ENCODE measurements around the gene C1orf21.

Gene C1orf21

DNA sequence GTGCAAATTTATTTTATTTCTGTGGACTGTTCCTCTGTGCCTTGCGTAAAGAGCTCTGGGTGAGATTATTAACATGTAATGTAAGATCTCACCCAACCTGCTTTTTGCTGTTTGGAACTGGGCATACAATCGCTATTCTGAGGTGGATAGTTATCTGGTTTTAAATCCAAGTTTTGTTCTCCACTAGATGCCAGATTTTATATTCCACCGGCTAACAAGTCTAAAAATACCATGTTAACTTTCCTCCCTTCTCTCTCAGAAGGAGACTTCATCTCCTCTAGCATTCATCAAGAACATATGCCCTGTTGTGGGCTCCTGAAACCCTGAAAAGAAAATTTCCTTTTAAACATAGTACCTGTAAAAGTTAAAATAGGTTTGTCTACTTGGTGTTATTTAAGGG lies 56.4 kb downstream of the C1orf21 start:
- no peak for DNase-seq (ENCODE audit: low read depth in 2 of 3, low spot score in 2 of 3)

DNA sequence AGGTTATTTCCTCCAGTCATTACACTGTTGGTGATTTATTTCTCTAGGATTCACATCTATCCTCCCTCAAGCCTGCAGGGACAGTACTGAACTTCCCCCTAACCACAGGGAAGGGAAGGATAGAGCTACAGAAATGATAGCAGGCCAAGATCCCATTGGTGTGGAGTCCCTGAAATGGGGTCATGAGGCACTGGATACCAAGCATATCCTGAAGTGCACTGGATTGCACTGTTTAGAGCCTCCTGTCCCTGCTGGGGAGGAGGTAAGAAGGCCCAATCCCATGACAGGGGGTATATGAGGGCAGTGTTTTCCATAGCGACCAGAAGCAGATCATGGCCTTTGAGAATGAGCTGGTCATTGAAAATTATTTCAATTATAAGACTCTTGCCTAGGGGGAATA lies 56.8 kb downstream of the C1orf21 start:
- DNase-seq (ENCODE audit: low read depth in 2 of 3, low spot score in 2 of 3) = no peak

DNA sequence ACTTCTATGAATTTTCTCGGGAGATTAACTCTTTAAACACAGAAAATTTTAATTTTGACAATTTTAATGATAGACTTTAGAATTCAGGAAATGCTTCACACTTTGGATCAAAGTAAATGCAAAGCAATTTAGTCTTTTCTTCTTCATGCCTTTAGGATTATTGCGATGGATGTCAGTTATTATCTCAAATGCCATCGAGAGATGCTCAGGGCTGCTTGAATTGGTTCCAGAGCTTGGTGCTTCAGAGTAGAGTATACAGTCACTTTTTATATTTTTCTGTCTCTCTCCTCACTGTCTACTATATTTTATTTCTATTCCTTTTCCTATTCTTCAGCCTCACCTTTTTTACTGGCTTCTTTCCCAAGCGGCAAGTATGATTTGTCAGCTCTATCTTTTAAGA lies 59.2 kb downstream of the C1orf21 start:
- DNase-seq (ENCODE audit: low read depth in 2 of 3, low spot score in 2 of 3) = no peak

DNA sequence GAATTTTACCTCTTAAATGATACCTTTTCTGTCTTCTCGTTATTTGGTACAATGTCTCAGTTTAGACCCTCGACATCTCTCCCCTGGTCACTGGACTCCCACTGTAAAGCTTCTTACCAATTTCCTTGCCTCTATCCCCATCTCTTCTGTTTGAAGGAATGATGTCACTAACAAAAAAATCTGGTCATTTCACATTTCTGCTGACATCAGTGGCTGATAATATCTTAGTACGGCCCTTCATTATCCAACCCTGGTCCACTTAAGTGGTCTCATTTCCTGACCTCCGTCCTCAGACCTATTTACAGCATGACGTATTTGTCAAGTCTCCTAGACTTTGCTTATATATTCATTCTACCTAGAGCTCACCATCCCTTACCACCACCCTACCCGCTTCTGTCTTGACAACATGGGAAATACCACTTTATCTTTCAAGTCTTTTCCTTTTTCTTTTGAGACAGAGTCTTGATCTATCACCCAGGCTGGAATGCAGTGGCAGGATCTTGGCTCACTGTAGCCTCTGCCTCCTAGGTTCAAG lies 60.9 kb downstream of the C1orf21 start:
- DNase-seq (ENCODE audit: low read depth in 2 of 3, low spot score in 2 of 3) = no peak

DNA sequence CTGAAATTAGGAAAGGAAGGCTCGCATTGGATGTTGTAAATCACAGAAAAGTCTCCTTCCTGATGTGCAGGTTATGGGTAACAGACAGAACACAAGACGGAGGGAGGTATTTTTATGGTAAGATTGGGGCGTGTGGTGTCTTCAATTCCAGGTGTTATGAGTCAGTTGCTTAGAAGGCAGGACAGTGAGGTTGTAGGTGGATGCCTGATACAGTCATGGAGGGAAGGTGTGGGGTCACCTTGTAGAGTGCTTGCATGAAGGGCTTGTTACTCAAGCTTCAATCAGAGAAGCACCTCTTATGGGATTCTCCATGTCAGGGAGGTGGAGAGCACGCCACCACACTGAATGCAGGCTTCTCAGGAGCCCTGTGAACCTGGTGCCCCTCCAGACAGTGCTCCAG lies 63.1 kb downstream of the C1orf21 start:
- DNase-seq (ENCODE audit: low read depth in 2 of 3, low spot score in 2 of 3) = no peak

DNA sequence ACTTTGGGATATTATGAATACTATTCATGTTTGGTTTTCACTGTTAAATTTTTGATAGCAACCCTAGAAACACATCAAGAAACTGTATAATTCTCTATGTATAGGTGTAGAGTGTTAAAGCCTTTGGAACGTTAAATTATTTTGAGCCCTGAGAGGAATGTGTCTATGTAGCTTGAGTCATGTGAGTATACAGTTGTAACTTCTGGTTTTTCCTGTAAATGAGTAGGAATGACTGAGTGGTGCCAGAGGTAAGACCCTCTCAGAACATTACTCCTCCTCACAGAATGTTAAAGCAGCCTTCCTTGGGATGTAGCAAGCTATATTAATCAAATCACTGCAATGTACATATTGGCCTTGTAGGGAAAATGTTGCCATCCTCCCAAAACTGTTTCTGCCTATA lies 69.0 kb downstream of the C1orf21 start:
- DNase-seq (ENCODE audit: low read depth in 2 of 3, low spot score in 2 of 3) = no peak

DNA sequence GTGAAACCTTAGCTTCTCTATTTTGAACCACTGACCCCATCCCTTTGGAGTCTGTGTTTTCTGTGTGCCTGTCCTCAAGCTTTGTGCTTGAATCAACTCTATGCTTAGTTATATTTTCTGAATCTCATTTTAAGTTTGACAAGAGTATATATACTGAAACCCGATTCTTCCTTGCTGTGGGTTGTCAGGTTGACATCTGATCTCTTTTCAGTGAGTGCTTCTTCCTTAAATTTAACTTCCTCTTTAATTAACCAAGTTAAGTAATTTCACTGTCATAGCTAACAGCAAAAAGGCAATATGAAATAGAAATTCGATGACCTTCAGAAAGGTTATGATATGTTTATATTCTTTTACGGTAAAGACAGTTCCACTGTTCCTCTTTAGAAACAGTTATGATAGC lies 69.4 kb downstream of the C1orf21 start:
- no peak for DNase-seq (ENCODE audit: low read depth in 2 of 3, low spot score in 2 of 3)

DNA sequence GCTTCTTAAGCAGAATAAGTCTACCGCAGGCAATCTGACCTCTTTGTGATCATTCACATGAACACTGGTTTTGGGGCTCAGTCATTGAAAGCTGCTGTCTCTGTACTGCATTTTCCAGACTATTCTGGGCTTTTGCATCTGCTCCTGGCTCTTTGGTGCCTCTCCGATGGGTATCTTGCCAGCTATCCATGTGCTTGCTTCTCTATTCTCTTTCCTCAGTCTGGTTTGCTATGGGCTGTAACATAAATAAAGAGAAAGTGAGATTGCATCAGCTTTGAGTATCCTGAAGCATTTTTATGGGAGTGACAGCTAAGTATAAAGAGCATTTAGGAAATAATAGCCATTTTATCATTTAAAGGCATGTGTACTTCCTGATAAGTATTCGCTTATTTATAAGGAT lies 70.7 kb downstream of the C1orf21 start:
- DNase-seq (ENCODE audit: low read depth in 2 of 3, low spot score in 2 of 3) = no peak

DNA sequence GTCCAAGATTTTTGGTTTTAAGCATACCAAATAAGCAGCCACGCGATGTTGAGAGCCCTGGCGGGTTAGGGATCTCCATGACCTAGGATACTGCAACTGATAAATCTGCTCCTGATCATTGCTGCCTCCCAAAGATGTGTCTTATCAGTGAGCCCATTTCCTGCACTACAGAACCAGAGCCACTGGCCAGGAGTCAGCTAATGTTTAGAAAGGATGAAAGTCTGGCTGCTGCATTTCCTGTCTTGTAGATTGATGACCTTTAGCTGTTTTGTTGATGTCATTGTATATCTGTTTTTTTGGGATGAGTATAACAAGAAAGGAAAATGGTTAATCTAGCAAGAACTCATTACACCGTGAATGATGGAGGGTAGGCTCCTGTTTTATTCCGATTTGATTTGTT lies 74.5 kb downstream of the C1orf21 start:
- no peak for DNase-seq (ENCODE audit: low read depth in 2 of 3, low spot score in 2 of 3)

DNA sequence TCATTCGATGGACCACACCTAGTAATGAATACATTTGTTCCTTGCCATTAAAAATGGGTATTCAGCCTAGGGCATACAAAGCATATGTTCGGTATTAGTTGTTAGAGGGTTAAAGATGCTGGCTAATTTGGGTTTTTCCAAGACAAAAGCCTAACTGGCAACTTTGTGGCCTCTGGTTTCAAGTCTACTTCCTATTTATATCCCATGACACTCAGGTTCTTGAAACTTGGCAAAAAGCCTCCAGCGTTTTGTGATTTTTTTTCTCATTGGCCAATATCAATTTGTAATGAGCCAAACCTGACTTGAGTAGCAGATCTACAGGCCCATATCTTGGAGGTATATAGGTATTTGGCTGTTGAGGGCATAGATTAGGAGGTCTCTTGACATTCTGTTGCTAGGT lies 75.3 kb downstream of the C1orf21 start:
- no peak for DNase-seq (ENCODE audit: low read depth in 2 of 3, low spot score in 2 of 3)

DNA sequence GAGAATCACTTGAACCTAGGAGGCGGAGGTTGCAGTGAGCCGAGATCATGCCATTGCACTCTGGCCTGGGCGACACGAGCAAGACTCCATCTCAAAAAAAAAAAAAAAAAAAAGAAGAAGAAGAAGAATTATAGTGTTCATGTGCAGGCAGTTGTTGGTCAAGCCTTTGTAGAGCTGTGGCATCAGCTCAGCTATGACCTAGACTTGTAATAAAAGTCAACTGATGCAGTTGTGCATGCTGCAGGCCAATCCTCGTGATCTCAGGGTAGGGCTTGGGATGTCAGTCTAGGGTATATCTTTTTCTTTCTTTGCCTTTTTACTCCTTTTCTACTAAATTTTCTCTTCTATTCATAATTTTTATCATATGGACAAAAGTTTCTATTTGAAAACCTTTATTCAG lies 76.2 kb downstream of the C1orf21 start:
- no peak for DNase-seq (ENCODE audit: low read depth in 2 of 3, low spot score in 2 of 3)

DNA sequence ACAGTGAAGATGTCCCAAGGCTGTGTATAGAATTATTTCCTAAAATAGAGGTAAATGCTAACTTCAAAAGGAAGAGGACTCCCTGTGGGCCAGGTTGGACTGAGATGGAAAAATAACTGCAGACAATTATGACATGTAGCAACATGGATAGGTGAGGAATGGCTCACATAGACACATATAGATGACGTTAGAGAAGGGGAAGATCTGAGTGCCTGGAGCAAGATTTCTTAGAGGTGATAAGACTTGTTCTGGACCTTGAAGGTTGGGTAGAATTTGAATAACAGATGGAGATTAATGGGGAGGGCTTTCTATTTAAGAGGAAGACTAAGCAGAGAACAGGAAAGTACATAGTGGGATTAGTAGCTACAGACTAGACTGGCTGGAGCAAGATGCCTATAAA lies 76.9 kb downstream of the C1orf21 start:
- no peak for DNase-seq (ENCODE audit: low read depth in 2 of 3, low spot score in 2 of 3)

DNA sequence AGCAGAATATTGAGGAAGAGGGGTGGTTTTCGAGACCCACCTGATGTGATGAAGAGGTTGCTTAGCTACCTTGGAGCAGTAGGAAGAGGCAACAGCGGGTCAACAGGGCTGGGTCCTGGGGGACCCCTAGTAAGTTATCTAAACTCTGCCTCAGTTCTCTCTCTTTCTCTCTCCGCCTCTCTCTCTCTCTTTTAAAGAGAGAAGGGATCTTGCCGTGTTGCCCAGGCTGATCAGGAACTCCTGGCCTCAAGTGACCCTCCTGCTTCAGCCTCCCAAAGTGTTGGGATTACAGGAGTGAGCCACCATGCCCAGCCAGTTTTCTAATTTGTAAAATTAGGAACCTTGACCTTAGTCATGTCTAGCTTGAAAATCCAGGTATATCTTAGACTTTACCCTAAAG lies 77.9 kb downstream of the C1orf21 start:
- no peak for DNase-seq (ENCODE audit: low read depth in 2 of 3, low spot score in 2 of 3)

DNA sequence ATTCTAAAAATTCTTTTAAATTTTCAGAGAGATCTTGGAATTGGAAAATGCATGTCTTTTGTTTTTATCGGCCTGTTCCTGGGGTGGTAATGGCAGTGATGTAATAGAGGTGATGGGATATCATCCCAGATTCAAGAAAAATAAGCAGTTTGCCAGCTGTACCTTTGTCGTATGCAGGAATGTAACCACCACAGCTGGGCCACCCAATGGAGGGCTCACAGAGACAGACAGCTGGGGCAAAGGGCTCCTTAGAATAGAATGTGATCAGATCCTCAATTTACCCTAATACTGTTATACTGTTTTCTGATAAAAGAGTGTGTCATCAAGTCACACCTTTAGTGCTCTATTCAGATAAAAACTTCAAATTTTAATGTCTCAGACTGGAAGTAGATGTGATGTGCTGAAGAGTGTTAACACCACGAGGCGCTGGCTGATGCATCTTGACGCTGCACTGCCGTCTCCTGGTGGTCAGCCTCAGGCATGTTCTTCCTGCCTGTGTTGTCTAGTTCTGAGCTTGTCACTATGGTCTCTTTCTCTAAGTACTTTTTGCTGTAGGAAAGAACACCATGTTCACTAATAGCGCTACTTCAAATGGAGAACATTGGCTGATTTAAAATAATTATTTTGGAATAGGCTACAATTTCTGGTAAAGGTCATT lies 78.8 kb downstream of the C1orf21 start:
- no peak for DNase-seq (ENCODE audit: low read depth in 2 of 3, low spot score in 2 of 3)

DNA sequence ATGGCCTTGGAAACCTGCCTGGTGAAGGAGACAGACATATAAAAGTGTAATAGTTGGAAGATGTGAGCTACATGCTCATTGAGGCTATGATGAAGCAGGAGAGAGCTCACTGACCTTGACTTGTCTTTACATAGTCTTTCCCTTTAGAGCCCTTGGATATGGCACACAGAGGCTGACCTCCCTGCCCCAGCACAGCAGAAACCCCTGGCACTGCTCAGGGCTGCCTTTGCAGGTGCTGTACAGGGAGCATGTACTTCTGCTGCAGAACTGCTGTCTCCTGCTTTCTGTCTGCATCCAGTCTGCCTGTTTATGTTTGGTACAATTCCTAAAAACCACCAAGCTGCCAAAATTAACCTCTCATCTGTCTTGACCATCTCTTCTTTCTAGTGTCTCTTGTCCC lies 80.5 kb downstream of the C1orf21 start:
- DNase-seq (ENCODE audit: low read depth in 2 of 3, low spot score in 2 of 3) = no peak

DNA sequence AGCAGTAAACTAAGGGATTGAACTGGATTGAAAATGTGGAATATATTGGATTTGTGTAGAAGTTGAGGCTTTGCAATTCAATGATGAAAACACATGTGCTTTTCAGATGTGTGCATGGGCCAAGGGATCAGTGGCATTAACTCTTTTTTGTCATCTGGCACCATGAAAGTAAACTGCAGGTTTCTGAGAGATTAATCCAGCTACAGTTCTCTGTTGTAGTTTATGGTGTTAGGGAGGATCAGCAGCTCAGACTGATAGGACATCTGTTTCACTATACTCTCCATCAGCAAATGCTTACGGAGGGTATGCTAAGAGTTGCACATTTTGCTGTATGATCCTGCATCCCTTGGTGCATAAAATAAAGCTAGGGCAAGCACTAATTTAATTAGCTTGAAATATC lies 82.6 kb downstream of the C1orf21 start:
- no peak for DNase-seq (ENCODE audit: low read depth in 2 of 3, low spot score in 2 of 3)

DNA sequence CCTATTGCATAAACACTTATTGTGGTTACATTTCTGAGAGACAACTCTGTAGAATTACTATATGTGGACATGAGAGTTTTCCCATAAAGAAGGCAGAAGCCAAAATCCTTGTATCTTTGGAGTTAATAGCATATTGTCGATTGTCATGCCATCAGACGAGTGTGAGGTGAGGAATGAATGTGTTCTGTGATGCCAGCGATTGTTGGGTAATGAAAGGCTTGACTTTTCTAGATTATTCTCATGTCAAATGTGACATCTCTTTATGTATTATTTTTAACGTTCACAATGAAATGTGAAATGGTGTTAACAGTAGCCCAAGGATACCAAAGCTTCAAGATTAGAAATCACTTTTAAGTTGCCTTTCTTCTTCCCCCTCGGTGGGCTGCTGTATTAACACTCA lies 84.9 kb downstream of the C1orf21 start:
- no peak for DNase-seq (ENCODE audit: low read depth in 2 of 3, low spot score in 2 of 3)

DNA sequence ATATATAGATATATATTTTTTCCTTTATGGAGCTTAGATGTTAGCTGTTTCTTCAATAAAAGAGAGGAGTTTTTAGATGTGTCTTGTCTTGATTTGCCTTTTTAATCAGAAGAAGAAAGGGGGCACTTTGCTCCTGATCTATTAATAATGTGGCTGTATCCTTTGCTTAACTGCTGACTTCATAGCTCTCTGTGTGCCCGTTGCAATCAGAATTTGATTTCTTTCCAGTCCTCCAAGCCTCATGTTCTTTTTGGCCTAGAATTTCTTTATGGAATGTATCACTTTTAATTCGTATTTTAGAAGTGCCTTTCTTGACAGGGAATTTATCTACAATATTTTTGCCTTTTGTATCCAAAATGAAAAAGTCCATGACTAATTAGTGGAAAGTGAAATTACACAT lies 85.3 kb downstream of the C1orf21 start:
- DNase-seq (ENCODE audit: low read depth in 2 of 3, low spot score in 2 of 3) = no peak

DNA sequence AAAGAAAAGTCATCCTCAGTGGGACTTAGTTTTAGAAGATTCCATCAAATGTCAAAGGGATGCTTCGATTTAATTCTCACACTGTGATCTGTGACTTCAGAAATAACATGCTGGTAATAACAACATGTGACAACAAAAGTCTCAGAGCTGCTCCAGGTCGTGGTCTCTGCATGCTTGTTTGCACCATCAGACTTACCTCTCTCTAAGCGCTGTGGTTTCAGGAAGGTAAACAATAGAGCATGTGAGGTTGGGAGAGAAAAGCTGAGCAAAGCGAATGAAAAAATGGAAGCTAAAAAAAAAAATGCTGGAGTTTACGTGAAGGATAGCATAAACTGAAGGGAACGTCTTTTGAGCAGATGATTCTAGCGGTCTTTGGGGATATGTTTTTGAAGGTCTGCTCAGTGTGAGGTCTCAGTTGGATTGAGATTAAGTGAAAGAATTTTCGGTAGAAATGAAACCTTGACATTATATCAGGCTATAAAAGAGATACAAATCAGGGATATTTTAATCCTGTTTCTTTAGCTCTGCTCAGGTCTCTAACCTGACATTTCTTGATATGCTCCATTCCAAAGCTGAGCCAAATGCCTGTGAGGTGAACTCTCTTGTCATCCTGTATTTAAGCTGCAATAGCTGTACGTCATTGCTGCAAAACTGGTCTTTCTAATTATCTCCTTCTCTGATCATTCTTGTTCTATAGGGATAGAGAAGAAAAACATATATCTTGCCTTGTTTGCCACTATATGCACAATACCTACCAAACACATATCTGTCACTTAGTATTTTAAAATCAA lies 86.5 kb downstream of the C1orf21 start:
- DNase-seq (ENCODE audit: low read depth in 2 of 3, low spot score in 2 of 3) = no peak

DNA sequence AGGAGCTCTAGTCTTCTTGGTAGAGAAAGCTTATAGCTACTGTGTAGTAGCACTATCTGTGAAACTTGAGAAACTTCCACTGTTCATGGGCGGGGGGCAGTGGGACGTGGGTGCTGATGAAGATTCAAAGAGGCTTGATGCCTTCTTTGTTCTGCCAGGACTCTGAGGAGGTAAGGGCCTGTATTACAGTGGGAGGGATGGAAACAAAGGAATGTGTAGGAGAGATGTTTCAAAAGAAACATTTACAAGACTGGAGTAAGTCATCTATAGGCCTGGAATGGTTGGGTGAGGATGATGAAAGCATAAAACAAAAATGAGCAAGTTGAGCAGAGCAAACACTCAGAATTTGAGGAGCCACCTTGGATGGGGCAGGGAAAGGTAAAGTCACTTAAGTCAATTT lies 89.4 kb downstream of the C1orf21 start:
- no peak for DNase-seq (ENCODE audit: low read depth in 2 of 3, low spot score in 2 of 3)

DNA sequence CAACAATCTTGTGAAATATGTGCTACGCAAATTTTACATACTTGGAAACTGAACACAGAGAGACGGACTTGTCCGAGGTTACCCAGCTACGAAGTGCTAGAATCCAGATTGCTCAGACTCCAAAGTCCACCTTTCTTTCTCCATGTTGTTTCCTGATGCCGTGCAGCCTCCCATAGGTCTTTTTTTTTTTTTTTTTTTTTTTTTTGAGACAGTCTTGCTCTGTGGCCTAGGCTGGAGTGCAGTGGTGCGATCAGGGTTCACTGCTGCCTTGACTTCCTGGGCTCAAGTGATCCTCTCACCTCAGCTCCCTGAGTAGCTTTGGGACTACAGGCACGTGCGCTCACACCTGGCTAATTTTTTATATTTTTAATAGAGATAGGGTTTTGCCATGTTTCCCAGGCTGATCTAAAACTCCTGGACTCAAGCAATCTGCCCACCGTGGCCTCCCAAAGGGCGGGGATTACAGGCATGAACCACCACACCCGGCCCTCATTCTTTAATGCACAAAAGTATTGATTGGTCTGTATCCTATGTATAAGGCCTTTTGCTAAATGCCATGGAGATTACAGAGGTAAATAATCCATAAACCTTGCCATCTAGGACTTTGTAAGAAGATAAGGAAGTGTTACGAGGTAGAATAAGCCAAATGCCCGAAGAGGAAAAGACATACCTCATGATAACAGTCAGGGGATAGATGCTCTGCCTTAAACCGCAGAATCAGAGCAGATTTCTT lies 92.8 kb downstream of the C1orf21 start:
- no peak for DNase-seq (ENCODE audit: low read depth in 2 of 3, low spot score in 2 of 3)

DNA sequence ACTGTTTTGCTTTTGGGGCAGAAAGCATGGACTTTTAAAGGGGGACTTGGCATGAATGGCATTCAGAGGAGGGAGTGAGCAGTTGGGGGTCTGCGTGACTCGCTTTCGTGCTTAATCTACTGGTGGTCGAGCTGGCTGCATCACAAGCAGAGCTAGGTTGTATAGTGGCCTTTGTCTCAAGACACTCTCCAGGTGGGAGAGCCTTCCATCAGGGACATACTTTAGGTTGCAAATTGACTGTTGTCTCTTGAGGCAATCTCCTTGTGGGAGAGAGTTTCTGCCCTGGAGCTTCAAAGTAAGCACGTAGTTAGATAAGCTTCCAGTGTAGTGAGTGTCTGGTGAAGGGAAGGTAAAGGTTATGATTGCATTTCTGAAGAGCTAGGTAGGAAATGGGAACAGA lies 93.9 kb downstream of the C1orf21 start:
- DNase-seq (ENCODE audit: low read depth in 2 of 3, low spot score in 2 of 3) = no peak
